NOMO-1 (cell line): ENCODE results near the gene KRT80.

Experiments
- DNase-seq, 2 experiments: peaks; one replicate each; lab custom pipeline; 2025; ENCODE audit not compliant: unreplicated experiment in 2 of 2; lab: John Stamatoyannopoulos, UW

KRT80 gene

GRCh38 chr12:52200086-52200780 lies 8.4 kb upstream of the KRT80 start:
- DNase-seq, result no peak

GRCh38 chr12:52199294-52199919 lies 7.6 kb upstream of the KRT80 start:
- DNase-seq, result no peak

GRCh38 chr12:52198454-52199215 lies 6.8 kb upstream of the KRT80 start:
- DNase-seq, result peak; percentile 70 to 77

GRCh38 chr12:52197371-52198231 lies 5.8 kb upstream of the KRT80 start:
- DNase-seq, result peak; percentile 80 to 81

GRCh38 chr12:52195065-52195730 lies 3.4 kb upstream of the KRT80 start:
- no peak for DNase-seq

- no peak for DNase-seq
Measured at GRCh38 chr12:52193991-52194390, 2.2 kb upstream of the KRT80 start.

GRCh38 chr12:52193532-52193931 lies 1.7 kb upstream of the KRT80 start:
- DNase-seq, result no peak

GRCh38 chr12:52190860-52191729 lies 719 bp downstream of the KRT80 start:
- no peak for DNase-seq

- DNase-seq, result peak; percentile 30 to 39
Measured at GRCh38 chr12:52189376-52190174, 2.2 kb downstream of the KRT80 start.

- DNase-seq, result no peak
Measured at GRCh38 chr12:52188658-52189057, 3.2 kb downstream of the KRT80 start.

- DNase-seq, result no peak
Measured at GRCh38 chr12:52187640-52188039, 4.2 kb downstream of the KRT80 start.

- DNase-seq, result no peak
Measured at GRCh38 chr12:52187206-52187605, 4.6 kb downstream of the KRT80 start.

- DNase-seq, result peak in 1 of 2 experiments; percentile 10
Measured at GRCh38 chr12:52186118-52186840, 5.5 kb downstream of the KRT80 start.

- DNase-seq, result no peak
Measured at GRCh38 chr12:52185400-52185967, 6.3 kb downstream of the KRT80 start.

- DNase-seq, result peak in 1 of 2 experiments; percentile 3
Measured at GRCh38 chr12:52184813-52185212, 7.0 kb downstream of the KRT80 start.

- DNase-seq, result no peak
Measured at GRCh38 chr12:52183971-52184370, 7.8 kb downstream of the KRT80 start.

GRCh38 chr12:52183544-52183910 lies 8.3 kb downstream of the KRT80 start:
- no peak for DNase-seq
